AG10803 (cell line): ENCODE results near the gene PEX11B.

Experiments
- DNase-seq: peaks from one replicate; pipeline ENCODE4 v3.0.0; 2010; ENCODE audit warnings: low read depth
- H3K4me3 ChIP-seq: 2 replicates; pipeline ENCODE4 v1.5.1; 2011; ENCODE audit warnings: mild to moderate bottlenecking, low read length, control low read depth
- TF ChIP-seq, protein P1 (sequence below): conservative IDR thresholded peaks from 2 replicates; pipeline ENCODE4 v1.5.1; 2011; ENCODE audit warnings: mild to moderate bottlenecking, low read length, control low read depth, inconsistent platforms

The PEX11B gene

DNA sequence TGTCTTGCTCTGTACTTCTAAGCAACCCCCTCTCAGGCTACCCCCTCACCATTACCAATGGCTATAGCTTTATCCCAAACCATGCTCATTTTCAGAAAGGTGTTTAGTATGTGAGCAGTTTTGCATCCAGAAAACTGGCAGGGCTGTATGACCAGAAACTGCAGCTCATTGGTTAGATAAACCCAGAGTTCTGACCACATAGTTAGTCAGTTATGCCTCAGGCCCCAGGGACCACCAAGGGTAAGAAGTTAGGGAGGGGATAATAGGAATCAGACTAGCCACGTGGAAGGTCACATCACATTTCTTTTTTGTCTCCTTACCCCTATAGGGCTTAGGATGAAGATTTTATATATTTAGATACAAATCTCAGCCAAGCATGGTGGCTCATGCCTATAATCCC lies 9.9 kb downstream of the PEX11B start:
- TF ChIP-seq, protein P1, sequence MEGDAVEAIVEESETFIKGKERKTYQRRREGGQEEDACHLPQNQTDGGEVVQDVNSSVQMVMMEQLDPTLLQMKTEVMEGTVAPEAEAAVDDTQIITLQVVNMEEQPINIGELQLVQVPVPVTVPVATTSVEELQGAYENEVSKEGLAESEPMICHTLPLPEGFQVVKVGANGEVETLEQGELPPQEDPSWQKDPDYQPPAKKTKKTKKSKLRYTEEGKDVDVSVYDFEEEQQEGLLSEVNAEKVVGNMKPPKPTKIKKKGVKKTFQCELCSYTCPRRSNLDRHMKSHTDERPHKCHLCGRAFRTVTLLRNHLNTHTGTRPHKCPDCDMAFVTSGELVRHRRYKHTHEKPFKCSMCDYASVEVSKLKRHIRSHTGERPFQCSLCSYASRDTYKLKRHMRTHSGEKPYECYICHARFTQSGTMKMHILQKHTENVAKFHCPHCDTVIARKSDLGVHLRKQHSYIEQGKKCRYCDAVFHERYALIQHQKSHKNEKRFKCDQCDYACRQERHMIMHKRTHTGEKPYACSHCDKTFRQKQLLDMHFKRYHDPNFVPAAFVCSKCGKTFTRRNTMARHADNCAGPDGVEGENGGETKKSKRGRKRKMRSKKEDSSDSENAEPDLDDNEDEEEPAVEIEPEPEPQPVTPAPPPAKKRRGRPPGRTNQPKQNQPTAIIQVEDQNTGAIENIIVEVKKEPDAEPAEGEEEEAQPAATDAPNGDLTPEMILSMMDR = no peak
- peak; percentile 14 for DNase-seq
- no peak overlapping the region for H3K4me3 ChIP-seq

DNA sequence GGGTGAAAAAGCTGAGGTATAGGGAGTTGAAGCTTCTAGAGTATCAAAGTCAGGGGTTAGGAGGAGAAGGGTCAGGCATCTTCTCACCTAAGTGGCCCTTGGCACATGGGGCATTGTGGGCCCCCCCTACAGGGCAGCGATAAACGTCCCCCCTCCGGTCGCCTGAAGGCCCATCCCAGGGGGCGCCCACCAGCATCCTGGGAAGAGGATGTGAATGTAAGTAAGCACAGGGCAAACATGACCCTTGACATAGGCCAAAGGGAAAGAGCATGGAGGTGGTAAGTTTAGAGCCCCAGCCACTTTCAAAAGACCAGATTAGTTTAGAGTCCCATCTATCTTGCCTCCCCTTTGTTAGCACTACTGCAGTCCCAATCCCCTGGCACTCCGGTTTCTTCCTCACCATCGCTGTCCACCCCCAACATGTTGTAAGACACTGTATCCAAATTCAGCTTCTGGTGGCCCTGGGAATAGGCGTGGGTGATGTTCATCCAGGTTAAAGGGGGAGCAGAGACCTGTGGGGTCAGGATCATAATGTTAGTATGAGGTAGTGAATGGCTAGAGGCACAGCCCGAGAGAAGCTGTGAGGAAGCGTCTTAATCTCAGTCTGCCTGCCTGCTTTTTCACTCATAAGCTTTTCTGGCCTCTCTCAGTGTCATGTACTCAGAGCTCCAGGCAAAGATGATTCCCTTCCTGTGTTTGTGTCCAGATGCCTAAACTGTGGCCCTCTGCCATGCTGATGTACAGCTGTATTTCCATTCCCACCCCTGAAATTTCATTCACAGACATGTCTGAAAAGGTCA lies 11.4 kb downstream of the PEX11B start:
- TF ChIP-seq, protein P1 = no peak
- H3K4me3 ChIP-seq = no peak overlapping the region
- DNase-seq = peak; percentile 9

DNA sequence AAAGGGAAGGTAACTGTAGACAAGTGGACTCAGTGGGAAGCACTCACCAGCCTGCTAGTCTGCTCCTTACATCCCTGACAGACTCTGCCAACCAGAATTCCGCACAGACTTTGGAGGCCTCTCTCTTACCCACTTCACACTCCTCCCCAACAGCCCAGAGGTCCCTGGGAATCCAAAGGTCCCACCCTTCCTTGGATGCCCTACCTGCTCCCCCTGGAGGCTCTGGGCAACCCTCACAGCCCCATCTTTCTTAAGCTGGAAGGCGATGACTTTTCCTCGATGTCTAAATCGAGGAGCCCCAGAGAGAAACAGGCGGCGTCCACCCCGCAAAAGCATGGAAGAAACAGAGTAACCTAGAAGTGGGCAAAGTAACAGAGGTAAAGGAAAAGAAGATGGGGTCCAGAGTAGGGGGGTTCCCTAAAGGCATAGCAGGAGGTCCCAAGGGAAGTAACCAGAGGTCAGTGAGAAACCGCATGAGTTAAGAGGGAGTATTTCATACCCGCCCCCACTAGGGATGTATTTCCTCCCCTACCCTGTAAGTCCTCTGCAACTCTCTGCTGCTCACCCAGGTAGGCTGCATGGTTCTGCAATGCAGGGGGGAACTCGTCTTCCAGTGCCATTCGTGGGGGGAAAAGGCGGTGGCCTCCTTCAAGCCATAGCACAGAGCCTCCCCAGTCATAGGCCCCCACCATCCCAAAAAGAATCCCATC lies 17.1 kb downstream of the PEX11B start:
- TF ChIP-seq, protein P1 = peak; percentile 1; the same call in 1 of the 2 replicates
- H3K4me3 ChIP-seq = no peak overlapping the region
- no peak for DNase-seq

DNA sequence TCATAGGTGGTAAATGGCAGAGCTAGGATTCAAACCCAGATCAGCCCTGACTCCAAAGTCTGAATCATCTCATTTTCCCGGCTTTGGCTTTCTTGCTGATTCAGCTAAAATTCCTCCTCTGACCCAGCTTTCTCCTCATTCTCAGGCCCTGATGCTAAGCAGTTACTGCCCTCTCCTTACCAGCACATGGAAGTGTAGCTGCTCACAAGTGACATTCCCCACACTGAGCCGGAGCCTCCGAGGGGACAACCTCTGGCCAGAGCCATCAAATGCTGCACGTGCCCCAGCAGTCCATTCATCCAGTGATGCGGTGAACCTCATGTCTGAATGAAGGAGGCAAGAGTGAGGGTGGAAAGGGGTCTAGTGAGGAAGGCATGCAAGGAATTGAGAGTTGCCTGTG lies 19.8 kb downstream of the PEX11B start:
- no peak for DNase-seq
- H3K4me3 ChIP-seq = no peak overlapping the region
- TF ChIP-seq, protein P1 = no peak

DNA sequence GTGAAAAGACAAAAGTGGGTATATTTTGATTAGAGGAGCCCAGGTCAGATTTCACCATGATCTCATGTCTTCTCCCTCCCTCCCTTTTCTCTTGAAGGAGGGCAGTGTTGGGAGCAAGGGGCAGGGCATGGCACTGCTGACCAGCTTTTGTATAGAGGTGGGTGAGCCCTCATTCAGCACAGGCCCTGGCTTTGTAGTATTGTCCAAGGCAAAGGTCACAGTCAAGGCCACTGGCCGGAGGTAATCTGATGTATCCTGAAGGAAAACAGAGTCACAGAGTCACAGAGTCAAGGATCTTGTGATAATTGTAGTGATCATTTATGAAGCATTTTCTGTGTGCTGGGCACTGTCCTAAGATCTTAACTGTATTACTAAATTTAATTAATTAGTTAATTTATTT lies 20.5 kb downstream of the PEX11B start:
- no peak overlapping the region for H3K4me3 ChIP-seq
- no peak for DNase-seq
- TF ChIP-seq, protein P1 = no peak

DNA sequence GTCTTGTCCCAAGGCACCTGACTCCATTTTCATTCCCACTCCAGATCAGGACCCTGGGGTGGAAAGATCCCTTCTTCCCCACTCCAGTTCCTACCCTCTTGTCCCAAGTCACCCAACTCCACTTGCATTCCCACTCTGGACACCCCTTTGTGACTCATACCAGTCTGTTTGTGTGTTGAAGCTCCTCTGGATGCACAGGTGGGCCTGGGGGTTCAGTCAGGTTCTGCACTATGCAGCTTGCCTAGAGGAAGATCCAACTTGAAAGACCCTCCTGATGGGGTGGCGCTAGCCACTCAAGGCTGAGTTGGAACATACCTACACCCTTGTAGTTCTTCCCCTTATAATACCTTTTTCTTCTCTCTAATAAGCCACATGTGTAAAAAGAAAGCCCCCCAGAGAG lies 23.0 kb downstream of the PEX11B start:
- TF ChIP-seq, protein P1 = no peak
- DNase-seq = no peak
- H3K4me3 ChIP-seq = no peak overlapping the region
